OCI-LY7 (cell line): ENCODE results near the gene RIOK3.

Source experiments
- EZH2phosphoT487 ChIP-seq: fragments of 200-600 bp; sonication (generic); IDR thresholded peaks from 2 replicates; pipeline ENCODE4 v1.6.1; 2018; ENCODE audit warnings: low read depth, borderline replicate concordance, mild to moderate bottlenecking, mixed run types, antibody characterized with exemption, low read length, moderate library complexity, mixed read lengths
- TF ChIP-seq, protein P1 (sequence below): fragments of 200-600 bp; sonication (generic); conservative IDR thresholded peaks from 2 replicates; pipeline ENCODE4 v1.5.1; 2014; ENCODE audit warnings: mild to moderate bottlenecking, antibody characterized with exemption, low read length, moderate library complexity, mixed read lengths

DNA sequence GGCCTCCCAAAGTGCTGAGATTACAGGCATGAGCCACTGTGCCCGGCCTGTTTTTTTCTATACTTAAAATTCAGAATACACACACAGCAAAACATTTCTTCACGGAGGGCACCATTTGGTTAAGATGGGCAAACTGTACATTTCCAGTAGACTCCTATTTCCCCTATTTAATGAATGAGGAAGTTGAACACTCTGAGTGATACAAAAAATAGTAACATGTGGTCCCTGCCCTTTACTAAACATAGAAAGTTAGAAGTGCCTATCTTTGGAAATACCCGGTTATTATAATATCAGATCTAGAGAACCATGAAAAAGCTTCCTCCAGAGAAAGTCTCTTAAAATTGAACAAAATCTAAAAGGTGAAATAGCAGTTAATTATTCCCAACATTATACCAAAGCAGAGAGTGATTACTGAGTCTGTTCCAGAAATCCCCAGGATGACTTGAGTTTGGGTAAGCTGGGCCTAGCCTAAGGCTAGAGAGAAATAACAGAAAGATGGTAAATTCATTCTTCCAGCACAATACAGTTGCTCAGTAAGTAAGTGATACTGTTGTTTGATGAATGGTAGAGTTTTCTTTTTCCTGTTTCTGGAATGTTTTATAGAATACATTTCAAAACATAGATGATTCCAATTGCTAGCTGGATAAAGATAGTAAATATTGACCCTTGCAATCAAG lies 26.9 kb downstream of the RIOK3 start:
- TF ChIP-seq, protein P1, sequence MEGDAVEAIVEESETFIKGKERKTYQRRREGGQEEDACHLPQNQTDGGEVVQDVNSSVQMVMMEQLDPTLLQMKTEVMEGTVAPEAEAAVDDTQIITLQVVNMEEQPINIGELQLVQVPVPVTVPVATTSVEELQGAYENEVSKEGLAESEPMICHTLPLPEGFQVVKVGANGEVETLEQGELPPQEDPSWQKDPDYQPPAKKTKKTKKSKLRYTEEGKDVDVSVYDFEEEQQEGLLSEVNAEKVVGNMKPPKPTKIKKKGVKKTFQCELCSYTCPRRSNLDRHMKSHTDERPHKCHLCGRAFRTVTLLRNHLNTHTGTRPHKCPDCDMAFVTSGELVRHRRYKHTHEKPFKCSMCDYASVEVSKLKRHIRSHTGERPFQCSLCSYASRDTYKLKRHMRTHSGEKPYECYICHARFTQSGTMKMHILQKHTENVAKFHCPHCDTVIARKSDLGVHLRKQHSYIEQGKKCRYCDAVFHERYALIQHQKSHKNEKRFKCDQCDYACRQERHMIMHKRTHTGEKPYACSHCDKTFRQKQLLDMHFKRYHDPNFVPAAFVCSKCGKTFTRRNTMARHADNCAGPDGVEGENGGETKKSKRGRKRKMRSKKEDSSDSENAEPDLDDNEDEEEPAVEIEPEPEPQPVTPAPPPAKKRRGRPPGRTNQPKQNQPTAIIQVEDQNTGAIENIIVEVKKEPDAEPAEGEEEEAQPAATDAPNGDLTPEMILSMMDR, result no peak
- TF ChIP-seq EZH2phosphoT487, result no peak
